ENCODE results near the gene DNAJB9.

DNA sequence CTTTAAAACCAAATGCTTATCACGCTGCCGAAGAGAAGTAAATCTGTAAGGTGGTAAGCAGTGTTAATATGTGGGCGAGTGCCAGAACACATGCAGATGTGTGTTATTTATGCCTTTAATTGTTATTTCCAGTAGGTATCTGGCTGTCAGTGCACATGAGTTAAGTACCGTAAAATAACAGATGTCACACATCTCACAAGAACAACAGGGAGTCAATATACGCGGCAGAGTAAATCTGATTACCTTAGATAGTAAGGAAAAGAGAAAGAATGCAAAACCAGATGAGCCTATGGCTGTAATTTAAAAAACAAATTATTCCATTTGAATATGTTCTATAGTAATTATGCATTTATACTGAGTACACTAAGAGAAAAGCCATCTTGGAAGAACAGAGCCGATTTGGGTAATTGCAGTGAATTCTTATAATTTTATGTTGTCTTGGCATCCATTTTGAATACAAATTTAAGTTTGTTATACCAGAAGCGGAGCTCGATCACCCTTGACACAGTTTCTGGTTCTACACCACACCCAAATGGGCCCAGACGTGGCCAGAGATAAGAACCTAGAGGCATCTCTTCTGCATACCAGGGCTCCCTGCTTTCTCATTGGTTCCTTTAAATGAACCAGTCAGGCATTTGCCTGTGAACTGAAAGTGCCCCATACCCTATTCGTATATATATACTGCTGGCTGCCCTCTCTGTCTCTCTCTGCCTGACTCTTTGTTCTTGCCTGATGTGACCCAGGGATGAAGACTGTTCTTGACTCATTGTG, 34.8 kb downstream of the DNAJB9 start:
- TF ChIP-seq, protein P1, sequence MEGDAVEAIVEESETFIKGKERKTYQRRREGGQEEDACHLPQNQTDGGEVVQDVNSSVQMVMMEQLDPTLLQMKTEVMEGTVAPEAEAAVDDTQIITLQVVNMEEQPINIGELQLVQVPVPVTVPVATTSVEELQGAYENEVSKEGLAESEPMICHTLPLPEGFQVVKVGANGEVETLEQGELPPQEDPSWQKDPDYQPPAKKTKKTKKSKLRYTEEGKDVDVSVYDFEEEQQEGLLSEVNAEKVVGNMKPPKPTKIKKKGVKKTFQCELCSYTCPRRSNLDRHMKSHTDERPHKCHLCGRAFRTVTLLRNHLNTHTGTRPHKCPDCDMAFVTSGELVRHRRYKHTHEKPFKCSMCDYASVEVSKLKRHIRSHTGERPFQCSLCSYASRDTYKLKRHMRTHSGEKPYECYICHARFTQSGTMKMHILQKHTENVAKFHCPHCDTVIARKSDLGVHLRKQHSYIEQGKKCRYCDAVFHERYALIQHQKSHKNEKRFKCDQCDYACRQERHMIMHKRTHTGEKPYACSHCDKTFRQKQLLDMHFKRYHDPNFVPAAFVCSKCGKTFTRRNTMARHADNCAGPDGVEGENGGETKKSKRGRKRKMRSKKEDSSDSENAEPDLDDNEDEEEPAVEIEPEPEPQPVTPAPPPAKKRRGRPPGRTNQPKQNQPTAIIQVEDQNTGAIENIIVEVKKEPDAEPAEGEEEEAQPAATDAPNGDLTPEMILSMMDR (IDR thresholded peaks at IDR 0.05; ENCODE audit: insufficient read depth, low read length) = no peak
- no peak for TF ChIP-seq POLR2AphosphoS5 (IDR thresholded peaks at IDR 0.05; ENCODE audit: low read depth)
- TF ChIP-seq, protein P2, sequence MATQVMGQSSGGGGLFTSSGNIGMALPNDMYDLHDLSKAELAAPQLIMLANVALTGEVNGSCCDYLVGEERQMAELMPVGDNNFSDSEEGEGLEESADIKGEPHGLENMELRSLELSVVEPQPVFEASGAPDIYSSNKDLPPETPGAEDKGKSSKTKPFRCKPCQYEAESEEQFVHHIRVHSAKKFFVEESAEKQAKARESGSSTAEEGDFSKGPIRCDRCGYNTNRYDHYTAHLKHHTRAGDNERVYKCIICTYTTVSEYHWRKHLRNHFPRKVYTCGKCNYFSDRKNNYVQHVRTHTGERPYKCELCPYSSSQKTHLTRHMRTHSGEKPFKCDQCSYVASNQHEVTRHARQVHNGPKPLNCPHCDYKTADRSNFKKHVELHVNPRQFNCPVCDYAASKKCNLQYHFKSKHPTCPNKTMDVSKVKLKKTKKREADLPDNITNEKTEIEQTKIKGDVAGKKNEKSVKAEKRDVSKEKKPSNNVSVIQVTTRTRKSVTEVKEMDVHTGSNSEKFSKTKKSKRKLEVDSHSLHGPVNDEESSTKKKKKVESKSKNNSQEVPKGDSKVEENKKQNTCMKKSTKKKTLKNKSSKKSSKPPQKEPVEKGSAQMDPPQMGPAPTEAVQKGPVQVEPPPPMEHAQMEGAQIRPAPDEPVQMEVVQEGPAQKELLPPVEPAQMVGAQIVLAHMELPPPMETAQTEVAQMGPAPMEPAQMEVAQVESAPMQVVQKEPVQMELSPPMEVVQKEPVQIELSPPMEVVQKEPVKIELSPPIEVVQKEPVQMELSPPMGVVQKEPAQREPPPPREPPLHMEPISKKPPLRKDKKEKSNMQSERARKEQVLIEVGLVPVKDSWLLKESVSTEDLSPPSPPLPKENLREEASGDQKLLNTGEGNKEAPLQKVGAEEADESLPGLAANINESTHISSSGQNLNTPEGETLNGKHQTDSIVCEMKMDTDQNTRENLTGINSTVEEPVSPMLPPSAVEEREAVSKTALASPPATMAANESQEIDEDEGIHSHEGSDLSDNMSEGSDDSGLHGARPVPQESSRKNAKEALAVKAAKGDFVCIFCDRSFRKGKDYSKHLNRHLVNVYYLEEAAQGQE (IDR thresholded peaks at IDR 0.05; ENCODE audit: insufficient replicate concordance, low read depth) = no peak
- no peak for TF ChIP-seq SPI1 (IDR thresholded peaks at IDR 0.05; ENCODE audit: borderline replicate concordance, low read depth)

All from HL-60 (cell line).